DND-41 (cell line): Measurements from ENCODE around the gene ZMIZ1.

Experiments used
- CTCF ChIP-seq: IDR thresholded peaks from 2 replicates; pipeline ENCODE4 v1.5.1; 2012; ENCODE audit warnings: borderline replicate concordance, low read length, moderate library complexity, mild to moderate bottlenecking; ENCODE audit not compliant: poor library complexity, severe bottlenecking; ENCODE audit errors: extremely low read depth
- EZH2 ChIP-seq: IDR thresholded peaks from 3 replicates; pipeline ENCODE4 v1.6.1; 2012; ENCODE audit warnings: borderline replicate concordance, low read depth, mild to moderate bottlenecking, moderate library complexity, low read length, inconsistent platforms; ENCODE audit not compliant: severe bottlenecking

- no peak for TF ChIP-seq CTCF
- TF ChIP-seq EZH2, result no peak
Observed at GRCh38 chr10:79022565-79023230, 46.1 kb upstream of the ZMIZ1 start.
